ENCODE data around the gene NAE1. TPM values are rescaled to one million over a fixed set of nuclear protein-coding genes. Genes with fewer than 3 reads are reported as not detected.

Gene NAE1
- total RNA-seq, 1 donor from 2014 or later, result 65.0 TPM

DNA sequence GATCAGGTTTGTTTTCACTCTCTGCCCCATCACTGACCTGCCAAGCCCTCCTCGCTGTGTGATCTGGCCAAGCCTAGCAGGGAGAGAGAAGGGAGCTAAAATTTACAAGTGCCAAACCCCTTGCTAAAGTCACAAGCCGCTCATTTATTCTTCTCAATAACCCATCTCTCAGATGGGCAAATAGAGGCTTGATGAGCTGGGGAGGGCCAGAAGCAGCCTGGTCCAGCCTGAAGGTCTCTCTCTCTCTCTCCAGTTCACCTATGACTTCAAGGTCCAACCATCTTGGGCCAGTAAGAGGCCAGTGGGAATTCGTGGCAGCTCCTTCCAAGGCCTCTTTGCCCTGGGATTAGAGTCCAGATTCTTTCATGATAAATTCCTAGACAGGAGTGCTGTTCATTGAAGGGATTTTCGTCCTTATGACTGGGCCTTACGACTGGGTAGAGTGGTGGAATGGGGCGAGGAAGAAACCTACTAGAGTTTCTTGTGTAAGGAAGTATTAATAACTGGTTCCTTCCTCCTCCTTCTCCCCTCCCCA lies 16.8 kb upstream of the NAE1 start:
- H3K9ac ChIP-seq (ENCODE audit: low read length), result no peak overlapping the region
- DNase-seq (ENCODE audit: low read depth) (no peak), FAIRE-seq (no peak)
- no peaks in the 10 kb centered on the region for H3K36me3 ChIP-seq (ENCODE audit: insufficient read depth, low read length)
- Mint-ChIP-seq H3K27me3 (ENCODE audit: low read depth, unreplicated experiment) (peaks cover 74% of the 10 kb centered on the region), H3K27ac (ENCODE audit: unreplicated experiment) (no peak overlapping the region), H3K4me1 (ENCODE audit: low read depth, unreplicated experiment) (peaks cover 5% of the 10 kb centered on the region), H3K9me3 (ENCODE audit: unreplicated experiment) (peaks cover 11% of the 10 kb centered on the region), H3K36me3 (ENCODE audit: low read depth, unreplicated experiment) (peaks cover 3% of the 10 kb centered on the region), H3K4me3 (ENCODE audit: unreplicated experiment) (no peak overlapping the region)
- peaks cover 9% of the 10 kb centered on the region for H3K4me1 ChIP-seq (ENCODE audit: insufficient read depth, low read length)
- H3K4me3 ChIP-seq (ENCODE audit: insufficient read depth, low read depth, low read length), result no peak overlapping the region
- H3K9me3 ChIP-seq (ENCODE audit: insufficient read depth, low read depth, low read length), result no peaks in the 10 kb centered on the region
- H3K79me2 ChIP-seq (ENCODE audit: insufficient read depth, low read length), result no peaks in the 10 kb centered on the region
- no peak overlapping the region for H3K4me2 ChIP-seq (ENCODE audit: low read length)
- peaks cover 39% of the 10 kb centered on the region for H3K27me3 ChIP-seq (ENCODE audit: insufficient read depth, low read length)
- no peak overlapping the region for H3K27ac ChIP-seq (ENCODE audit: low read depth, low read length)
- H2AFZ ChIP-seq (ENCODE audit: low read depth, low read length), result no peak overlapping the region
- H4K20me1 ChIP-seq (ENCODE audit: insufficient read depth, low read length), result peaks cover 5% of the 10 kb centered on the region
- TF ChIP-seq, protein P1, sequence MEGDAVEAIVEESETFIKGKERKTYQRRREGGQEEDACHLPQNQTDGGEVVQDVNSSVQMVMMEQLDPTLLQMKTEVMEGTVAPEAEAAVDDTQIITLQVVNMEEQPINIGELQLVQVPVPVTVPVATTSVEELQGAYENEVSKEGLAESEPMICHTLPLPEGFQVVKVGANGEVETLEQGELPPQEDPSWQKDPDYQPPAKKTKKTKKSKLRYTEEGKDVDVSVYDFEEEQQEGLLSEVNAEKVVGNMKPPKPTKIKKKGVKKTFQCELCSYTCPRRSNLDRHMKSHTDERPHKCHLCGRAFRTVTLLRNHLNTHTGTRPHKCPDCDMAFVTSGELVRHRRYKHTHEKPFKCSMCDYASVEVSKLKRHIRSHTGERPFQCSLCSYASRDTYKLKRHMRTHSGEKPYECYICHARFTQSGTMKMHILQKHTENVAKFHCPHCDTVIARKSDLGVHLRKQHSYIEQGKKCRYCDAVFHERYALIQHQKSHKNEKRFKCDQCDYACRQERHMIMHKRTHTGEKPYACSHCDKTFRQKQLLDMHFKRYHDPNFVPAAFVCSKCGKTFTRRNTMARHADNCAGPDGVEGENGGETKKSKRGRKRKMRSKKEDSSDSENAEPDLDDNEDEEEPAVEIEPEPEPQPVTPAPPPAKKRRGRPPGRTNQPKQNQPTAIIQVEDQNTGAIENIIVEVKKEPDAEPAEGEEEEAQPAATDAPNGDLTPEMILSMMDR (IDR thresholded peaks at IDR 0.05; ENCODE audit: insufficient read depth, low read depth, low read length), result no peak
- no peak for TF ChIP-seq EZH2 (IDR thresholded peaks at IDR 0.05; ENCODE audit: insufficient read depth, low read length)

DNA sequence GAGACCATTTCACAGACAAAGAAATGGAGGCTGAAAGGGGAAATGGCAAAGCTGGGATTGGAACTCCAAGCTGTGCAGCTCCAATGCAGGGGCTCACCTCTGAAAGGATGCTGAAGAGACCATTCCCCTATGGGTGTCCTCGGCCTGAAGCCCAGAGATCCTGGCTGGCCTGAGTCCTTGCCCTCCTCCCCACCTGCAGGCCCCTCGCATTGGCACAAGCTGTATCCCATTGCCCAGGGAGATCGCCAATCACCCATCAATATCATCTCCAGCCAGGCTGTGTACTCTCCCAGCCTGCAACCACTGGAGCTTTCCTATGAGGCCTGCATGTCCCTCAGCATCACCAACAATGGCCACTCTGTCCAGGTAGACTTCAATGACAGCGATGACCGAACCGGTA lies 16.1 kb upstream of the NAE1 start:
- no peak for FAIRE-seq
- no peaks in the 10 kb centered on the region for H3K79me2 ChIP-seq (ENCODE audit: insufficient read depth, low read length)
- no peak overlapping the region for H3K9ac ChIP-seq (ENCODE audit: low read length)
- H3K27me3 ChIP-seq (ENCODE audit: insufficient read depth, low read length), result peaks cover 39% of the 10 kb centered on the region
- peaks cover 5% of the 10 kb centered on the region for H4K20me1 ChIP-seq (ENCODE audit: insufficient read depth, low read length)
- H3K27ac ChIP-seq (ENCODE audit: low read depth, low read length), result no peak overlapping the region
- no peaks in the 10 kb centered on the region for H3K36me3 ChIP-seq (ENCODE audit: insufficient read depth, low read length)
- peaks cover 5% of the 10 kb centered on the region for H3K4me1 Mint-ChIP-seq (ENCODE audit: low read depth, unreplicated experiment)
- no peak overlapping the region for H3K4me3 ChIP-seq (ENCODE audit: insufficient read depth, low read depth, low read length)
- no peak overlapping the region for H3K27ac Mint-ChIP-seq (ENCODE audit: unreplicated experiment)
- no peaks in the 10 kb centered on the region for H3K9me3 ChIP-seq (ENCODE audit: insufficient read depth, low read depth, low read length)
- peaks cover 9% of the 10 kb centered on the region for H3K4me1 ChIP-seq (ENCODE audit: insufficient read depth, low read length)
- peaks cover 5% of the 10 kb centered on the region for H3K36me3 Mint-ChIP-seq (ENCODE audit: low read depth, unreplicated experiment)
- H3K4me3 Mint-ChIP-seq (ENCODE audit: unreplicated experiment), result no peak overlapping the region
- no peak overlapping the region for H3K4me2 ChIP-seq (ENCODE audit: low read length)
- TF ChIP-seq, protein P1 (IDR thresholded peaks at IDR 0.05; ENCODE audit: insufficient read depth, low read depth, low read length), result no peak
- no peak for TF ChIP-seq EZH2 (IDR thresholded peaks at IDR 0.05; ENCODE audit: insufficient read depth, low read length)
- H3K9me3 Mint-ChIP-seq (ENCODE audit: unreplicated experiment), result peaks cover 11% of the 10 kb centered on the region
- no peak for DNase-seq (ENCODE audit: low read depth)
- H3K27me3 Mint-ChIP-seq (ENCODE audit: low read depth, unreplicated experiment), result peaks cover 78% of the 10 kb centered on the region
- H2AFZ ChIP-seq (ENCODE audit: low read depth, low read length), result no peak overlapping the region

DNA sequence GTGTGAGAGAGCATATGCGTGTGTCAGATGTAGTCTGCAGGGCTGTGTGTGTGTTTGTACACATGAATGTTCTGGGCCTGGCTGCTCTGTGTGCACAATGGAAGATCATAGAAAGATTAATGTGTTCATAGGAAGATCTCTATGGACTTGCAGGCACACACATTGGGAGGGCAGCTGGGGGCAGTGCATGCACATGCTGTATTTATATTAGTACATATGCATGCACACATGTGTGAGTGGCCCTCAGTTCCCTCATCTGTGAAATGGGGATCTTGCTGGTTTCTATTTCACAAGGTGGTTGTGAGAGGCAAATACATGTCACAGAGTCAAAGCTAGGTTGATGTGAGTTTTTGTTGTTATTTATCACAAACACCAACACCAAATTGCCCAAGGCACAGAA lies 15.5 kb upstream of the NAE1 start:
- Mint-ChIP-seq H3K9me3 (ENCODE audit: unreplicated experiment) (peaks cover 11% of the 10 kb centered on the region), H3K4me1 (ENCODE audit: low read depth, unreplicated experiment) (peaks cover 5% of the 10 kb centered on the region), H3K27ac (ENCODE audit: unreplicated experiment) (no peak overlapping the region), H3K4me3 (ENCODE audit: unreplicated experiment) (peak overlapping the region; percentile 58), H3K36me3 (ENCODE audit: low read depth, unreplicated experiment) (peaks cover 5% of the 10 kb centered on the region), H3K27me3 (ENCODE audit: low read depth, unreplicated experiment) (peaks cover 78% of the 10 kb centered on the region)
- no peak overlapping the region for H3K27ac ChIP-seq (ENCODE audit: low read depth, low read length)
- no peak overlapping the region for H3K4me3 ChIP-seq (ENCODE audit: insufficient read depth, low read depth, low read length)
- H3K36me3 ChIP-seq (ENCODE audit: insufficient read depth, low read length), result no peaks in the 10 kb centered on the region
- TF ChIP-seq, protein P1 (IDR thresholded peaks at IDR 0.05; ENCODE audit: insufficient read depth, low read depth, low read length), result no peak
- no peak for TF ChIP-seq EZH2 (IDR thresholded peaks at IDR 0.05; ENCODE audit: insufficient read depth, low read length)
- peaks cover 39% of the 10 kb centered on the region for H3K27me3 ChIP-seq (ENCODE audit: insufficient read depth, low read length)
- H2AFZ ChIP-seq (ENCODE audit: low read depth, low read length), result no peak overlapping the region
- no peak overlapping the region for H3K9ac ChIP-seq (ENCODE audit: low read length)
- DNase-seq (ENCODE audit: low read depth) (no peak), FAIRE-seq (no peak)
- no peaks in the 10 kb centered on the region for H3K79me2 ChIP-seq (ENCODE audit: insufficient read depth, low read length)
- H4K20me1 ChIP-seq (ENCODE audit: insufficient read depth, low read length), result peaks cover 5% of the 10 kb centered on the region
- no peaks in the 10 kb centered on the region for H3K9me3 ChIP-seq (ENCODE audit: insufficient read depth, low read depth, low read length)
- H3K4me2 ChIP-seq (ENCODE audit: low read length), result no peak overlapping the region
- peaks cover 9% of the 10 kb centered on the region for H3K4me1 ChIP-seq (ENCODE audit: insufficient read depth, low read length)
